GM23248 (cell line): ENCODE measurements around the gene FAXDC2. TPM values are rescaled to one million over a fixed set of nuclear protein-coding genes. Genes with fewer than 3 reads are reported as not detected.
A peak's percentile ranks its signal among the peaks of the same experiment; 100 is the strongest.
"Not testable (repeated sequence)": the region's sequence is repeated elsewhere in the genome, so short reads cannot be mapped to it uniquely, and the experiment has no call there.

Experiments
- DNase-seq: peaks from one replicate; pipeline ENCODE4 v3.0.0-alpha.2; 2015
- H2AFZ ChIP-seq: fragments of 200-600 bp; sonication (generic); 2 replicates; pipeline ENCODE4 v1.6.1; 2016; ENCODE audit warnings: antibody characterized with exemption
- H3F3A ChIP-seq: fragments of 200-600 bp; sonication (generic); 2 replicates; pipeline ENCODE4 v1.6.1; 2016; ENCODE audit warnings: mild to moderate bottlenecking, antibody characterized with exemption, mixed run types; ENCODE audit not compliant: insufficient read depth
- H3K27ac ChIP-seq: fragments of 200-600 bp; sonication (generic); 2 replicates; pipeline ENCODE4 v1.5.1; 2016; ENCODE audit warnings: mild to moderate bottlenecking
- H3K27me3 ChIP-seq: fragments of 200-600 bp; sonication (generic); replicated peaks from 2 replicates; pipeline ENCODE4 v1.6.1; 2016; ENCODE audit warnings: mild to moderate bottlenecking; ENCODE audit not compliant: insufficient read depth
- H3K36me3 ChIP-seq: fragments of 200-600 bp; sonication (generic); 2 replicates; pipeline ENCODE4 v1.6.1; 2016; ENCODE audit warnings: low read depth, mild to moderate bottlenecking
- H3K4me1 ChIP-seq: fragments of 200-600 bp; sonication (generic); 2 replicates; pipeline ENCODE4 v1.6.1; 2016; ENCODE audit warnings: mild to moderate bottlenecking; ENCODE audit not compliant: insufficient read depth
- H3K4me2 ChIP-seq: fragments of 200-600 bp; sonication (generic); one replicate; pipeline ENCODE4 v1.6.1; 2016; ENCODE audit warnings: mild to moderate bottlenecking; ENCODE audit not compliant: unreplicated experiment
- H3K4me3 ChIP-seq: fragments of 200-600 bp; sonication (generic); 2 replicates; pipeline ENCODE4 v1.5.1; 2016; ENCODE audit warnings: mild to moderate bottlenecking
- H3K79me2 ChIP-seq: fragments of 200-600 bp; sonication (generic); 2 replicates; pipeline ENCODE4 v1.6.1; 2016; ENCODE audit warnings: mild to moderate bottlenecking; ENCODE audit not compliant: insufficient read depth
- H3K9ac ChIP-seq: fragments of 200-600 bp; sonication (generic); 2 replicates; pipeline ENCODE4 v1.6.1; 2016; ENCODE audit warnings: mild to moderate bottlenecking
- H3K9me2 ChIP-seq: fragments of 200-600 bp; sonication (generic); 2 replicates; pipeline ENCODE4 v1.6.1; 2016; ENCODE audit warnings: mixed run types, mild to moderate bottlenecking, moderate library complexity; ENCODE audit not compliant: insufficient read depth
- H3K9me3 ChIP-seq: fragments of 200-600 bp; sonication (generic); one replicate; pipeline ENCODE4 v1.6.1; 2017; ENCODE audit warnings: low read depth
- H4K20me1 ChIP-seq: fragments of 200-600 bp; sonication (generic); 2 replicates; pipeline ENCODE4 v1.6.0; 2016; ENCODE audit not compliant: insufficient read depth
- EZH2 ChIP-seq: fragments of 200-600 bp; sonication (generic); IDR thresholded peaks from 2 replicates; pipeline ENCODE4 v1.6.1; 2018; ENCODE audit warnings: antibody characterized with exemption, mild to moderate bottlenecking; ENCODE audit not compliant: insufficient read depth, poor library complexity, severe bottlenecking
- EZH2phosphoT487 ChIP-seq: fragments of 200-600 bp; sonication (generic); IDR thresholded peaks from 2 replicates; pipeline ENCODE4 v1.6.1; 2018; ENCODE audit warnings: antibody characterized with exemption, moderate library complexity, mild to moderate bottlenecking, low read depth; ENCODE audit not compliant: insufficient read depth
- WGBS, 2 experiments: methylation state at CpG; one replicate each; pipeline ENCODE4 v1.1.6; 2015 to 2017; ENCODE audit warnings: low lambda C conversion rate in 2 of 2, low coverage in 1 of 2; ENCODE audit errors: missing lambda C conversion rate in 2 of 2; 5-methylcytosine and 5-hydroxymethylcytosine counted together
- in situ Hi-C: fragments of 300-500 bp; cut with MboI; formaldehyde crosslinking; loops from 2 replicates; pipeline ENCODE4 v1.15.0; 2020
- polyA plus RNA-seq: library from polyadenylated mRNA; unstranded; fragments of >200 nt; fragmentation: Nextera tagmentation; extraction: Ambion mirVana; gene quantifications from 2 replicates; pipeline ENCODE4 v1.2.1, GENCODE V29; 2016
- total RNA-seq: library from RNA; depleted of rRNA; stranded (reverse); fragments of >200 nt; shearing (Covaris generic); gene quantifications from 2 replicates; pipeline ENCODE4 v1.2.3, GENCODE V29; 2014

The FAXDC2 gene
- total and polyA plus RNA-seq, 2 experiments from 2014 or later = 5.4 to 10.3 TPM

DNA sequence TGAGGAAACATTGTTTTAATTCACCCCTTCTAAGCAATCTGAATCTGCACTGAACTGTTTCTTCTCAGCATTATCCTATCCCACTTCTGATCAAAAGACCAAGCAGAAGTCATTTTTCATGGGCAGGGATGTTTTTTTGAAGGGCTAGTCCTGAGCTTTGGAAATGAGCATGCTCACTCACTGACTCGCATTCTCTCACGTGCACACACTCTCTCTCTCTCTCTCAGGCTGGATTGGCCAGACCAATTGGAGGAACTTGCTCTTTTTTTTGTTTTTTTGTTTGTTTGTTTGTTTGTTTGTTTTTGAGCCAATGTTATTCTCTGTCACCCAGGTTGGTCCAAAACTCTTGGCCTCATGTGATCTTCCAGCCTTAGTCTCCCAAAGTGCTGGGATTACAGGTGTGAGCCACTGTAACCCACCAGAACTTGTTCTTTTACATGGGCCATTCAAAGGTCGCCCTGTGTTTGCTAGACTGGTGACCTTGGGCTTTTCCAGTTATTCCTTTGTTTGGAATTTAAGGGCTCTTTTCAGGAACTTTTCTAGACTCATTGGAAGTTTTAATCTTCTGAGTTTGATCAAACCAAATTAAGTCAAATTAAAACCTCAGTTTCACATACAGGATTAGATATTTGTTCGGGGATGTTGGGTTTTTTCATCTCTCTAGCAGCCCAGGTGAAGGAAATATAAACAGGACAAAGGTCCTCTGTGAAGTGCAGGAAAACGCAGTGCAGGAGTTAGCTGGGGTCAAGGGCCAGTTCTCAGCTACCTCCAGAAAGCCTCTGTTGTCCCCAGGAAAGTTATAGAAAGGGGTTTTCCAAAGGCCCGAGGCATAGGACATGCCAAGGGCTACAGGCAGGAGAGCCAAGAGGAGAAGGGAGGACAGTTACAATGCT lies 13.1 kb downstream of the FAXDC2 start:
- TF ChIP-seq EZH2 = no peak
- TF ChIP-seq EZH2phosphoT487 = no peak
- DNase-seq = no peak
- WGBS, 2 experiments = 75 to 84% methylated on average over 6 of the region's 6 CpGs

DNA sequence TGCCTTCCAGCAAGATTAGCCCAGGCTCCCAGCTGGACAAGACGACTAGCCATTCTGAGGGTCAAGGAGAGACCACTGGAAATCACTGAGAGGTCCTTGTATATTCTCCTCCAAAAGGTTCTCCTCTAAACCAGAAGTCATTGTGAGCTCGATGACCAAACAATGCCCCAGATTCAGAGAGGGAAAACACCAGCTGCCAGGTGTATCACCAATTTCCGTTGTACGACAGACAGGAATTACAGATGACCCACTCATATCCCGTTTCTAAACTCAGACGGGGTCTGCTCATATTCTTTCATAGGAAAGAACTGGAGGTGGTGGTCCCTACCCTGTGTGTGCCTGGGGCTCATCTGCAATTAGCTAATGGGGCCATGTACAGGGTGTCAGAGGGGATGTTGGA lies 14.2 kb downstream of the FAXDC2 start:
- Histone ChIP-seq H3K9me2 (no peaks in the 10 kb centered on the region), H3F3A (peaks cover 6% of the 10 kb centered on the region; the same call in 1 of the 2 replicates), H3K9ac (peak overlapping the region; percentile 45; the same call in 1 of the 2 replicates), H3K79me2 (no peaks in the 10 kb centered on the region), H3K4me2 (no peak overlapping the region), H3K9me3 (no peaks in the 10 kb centered on the region), H2AFZ (no peak overlapping the region), H3K27me3 (no peaks in the 10 kb centered on the region), H3K27ac (peak overlapping the region; percentile 70), H3K4me3 (no peak overlapping the region), H4K20me1 (no peaks in the 10 kb centered on the region), H3K4me1 (peaks cover 15% of the 10 kb centered on the region; the same call in 1 of the 2 replicates), H3K36me3 (peaks cover 6% of the 10 kb centered on the region; the same call in 1 of the 2 replicates)
- in situ Hi-C loops = no loop called here
- no peak for DNase-seq
- WGBS, 2 experiments = 81% methylated on average over 6 of the region's 6 CpGs
- no peak for TF ChIP-seq EZH2phosphoT487
- no peak for TF ChIP-seq EZH2

More for the DNA sequence above, 13.1 kb downstream of the FAXDC2 start:
- Histone ChIP-seq H4K20me1 (no peaks in the 10 kb centered on the region), H3F3A (peaks cover 6% of the 10 kb centered on the region; the same call in 1 of the 2 replicates), H3K9me3 (no peaks in the 10 kb centered on the region), H3K27ac (no peak overlapping the region), H3K9ac (no peak overlapping the region), H3K36me3 (no peaks in the 10 kb centered on the region), H3K79me2 (no peaks in the 10 kb centered on the region), H3K27me3 (no peaks in the 10 kb centered on the region), H2AFZ (no peak overlapping the region), H3K4me2 (no peak overlapping the region), H3K9me2 (no peaks in the 10 kb centered on the region), H3K4me1 (peaks cover 15% of the 10 kb centered on the region; the same call in 1 of the 2 replicates), H3K4me3 (no peak overlapping the region)
- in situ Hi-C loops = no loop called here

DNA sequence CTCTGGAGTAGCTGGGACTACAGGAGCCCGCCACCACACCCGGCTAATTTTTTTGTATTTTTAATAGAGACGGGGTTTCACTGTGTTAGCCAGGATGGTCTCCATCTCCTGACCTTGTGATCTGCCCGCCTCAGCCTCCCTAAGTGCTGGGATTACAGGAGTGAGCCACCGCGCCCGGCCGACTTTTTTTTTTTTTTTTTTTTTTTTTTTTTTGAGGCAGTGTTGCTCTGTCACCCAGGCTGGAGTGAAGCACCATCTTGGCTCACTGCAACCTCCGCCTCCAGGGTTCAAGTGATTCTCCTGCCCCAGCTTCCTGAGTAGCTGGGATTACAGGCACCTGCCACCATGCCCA lies 14.7 kb downstream of the FAXDC2 start:
- DNase-seq, H3K9me2 ChIP-seq, H3K79me2 ChIP-seq, H4K20me1 ChIP-seq, H3K9me3 ChIP-seq, H3K27me3 ChIP-seq, in situ Hi-C loops, H3K36me3 ChIP-seq, H3F3A ChIP-seq, H2AFZ ChIP-seq: not testable (repeated sequence)
- peak overlapping the region; percentile 45 for H3K9ac ChIP-seq
- peak overlapping the region; percentile 70 for H3K27ac ChIP-seq
- WGBS, 2 experiments = 34 to 39% methylated on average over 4 to 9 of the region's 9 CpGs
- H3K4me1 ChIP-seq = peaks cover 15% of the 10 kb centered on the region; the same call in 1 of the 2 replicates
- H3K4me3 ChIP-seq = 0 out of 2 replicates have a peak overlapping the region, but pooled peaks have one; percentile 1
- peak overlapping the region; percentile 24 for H3K4me2 ChIP-seq

DNA sequence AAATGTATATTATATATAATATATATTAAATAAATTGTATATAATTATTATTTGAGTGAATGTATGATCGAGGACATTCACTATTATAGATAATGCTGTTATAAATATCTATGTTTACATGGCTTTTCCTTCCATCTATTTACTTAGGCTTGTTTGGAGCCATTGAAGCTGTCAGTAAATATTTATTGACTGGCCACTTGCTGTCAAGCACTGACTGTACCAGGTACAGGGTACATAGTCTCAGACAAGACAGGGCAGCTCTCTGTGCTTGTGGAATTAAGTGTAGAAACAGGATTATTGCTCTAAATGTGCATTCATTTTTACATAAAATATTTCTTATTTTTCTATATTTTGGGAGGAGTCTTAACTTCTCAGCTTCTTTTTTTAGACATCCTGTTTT lies 16.4 kb downstream of the FAXDC2 start:
- Histone ChIP-seq H3K9me3 (no peaks in the 10 kb centered on the region), H4K20me1 (no peaks in the 10 kb centered on the region), H3K9ac (no peak overlapping the region), H3K4me3 (no peak overlapping the region), H3K27me3 (no peaks in the 10 kb centered on the region), H2AFZ (no peak overlapping the region), H3K79me2 (no peaks in the 10 kb centered on the region), H3K4me1 (peaks cover 21% of the 10 kb centered on the region), H3K27ac (no peak overlapping the region), H3K4me2 (no peak overlapping the region), H3K36me3 (peaks cover 9% of the 10 kb centered on the region; the same call in 1 of the 2 replicates), H3K9me2 (no peaks in the 10 kb centered on the region), H3F3A (peaks cover 6% of the 10 kb centered on the region; the same call in 1 of the 2 replicates)
- no peak for DNase-seq
- 96 to 100% methylated on average over 1 of the region's 1 CpG for WGBS, 2 experiments
- TF ChIP-seq EZH2phosphoT487 (no peak), EZH2 (no peak)
- in situ Hi-C loops = no loop called here

DNA sequence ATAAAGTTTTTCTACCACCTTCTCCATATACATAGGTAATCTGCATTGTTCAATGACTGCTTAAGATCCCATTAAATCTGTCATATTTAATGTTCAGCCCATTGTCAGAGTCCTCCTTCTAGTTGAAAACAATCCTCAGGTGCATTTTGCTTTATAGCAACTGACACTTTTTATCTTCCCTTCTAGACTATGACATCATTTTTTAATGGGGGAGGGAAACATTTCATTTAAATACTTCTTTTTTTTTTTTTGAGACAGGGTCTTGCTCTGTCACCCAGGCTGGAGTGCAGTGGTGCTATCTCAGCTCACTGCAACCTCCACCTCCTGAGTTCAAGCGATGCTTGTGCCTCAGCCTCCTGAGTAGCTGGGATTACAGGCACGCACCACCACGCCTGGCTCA lies 17.6 kb downstream of the FAXDC2 start:
- WGBS, 2 experiments = 96 to 100% methylated on average over 3 of the region's 3 CpGs
- DNase-seq, in situ Hi-C loops, H3K9ac ChIP-seq, H3K9me3 ChIP-seq, H3K4me2 ChIP-seq, H3K79me2 ChIP-seq, H4K20me1 ChIP-seq, H2AFZ ChIP-seq, H3F3A ChIP-seq, H3K4me3 ChIP-seq, H3K36me3 ChIP-seq, H3K9me2 ChIP-seq, H3K27ac ChIP-seq, H3K27me3 ChIP-seq: not testable (repeated sequence)
- peaks cover 21% of the 10 kb centered on the region for H3K4me1 ChIP-seq
